Esophagus (tissue), 2 donors: ENCODE data around the gene GPD2. TPM values are rescaled to one million over a fixed set of nuclear protein-coding genes. Genes with fewer than 3 reads are reported as not detected.
A peak's percentile ranks its signal among the peaks of the same experiment; 100 is the strongest.

ENCODE experiments used
- H3K27ac ChIP-seq, 2 donors: one replicate each; pipeline ENCODE4 v1.5.1; 2013; ENCODE audit warnings: low read depth in 2 of 2, mild to moderate bottlenecking in 2 of 2, inconsistent platforms in 1 of 2, low read length in 1 of 2, moderate library complexity in 1 of 2
- H3K27me3 ChIP-seq, 2 donors: one replicate each; pipeline ENCODE4 v1.6.1; 2013; ENCODE audit warnings: low read length in 2 of 2, control low read depth in 1 of 2, mild to moderate bottlenecking in 1 of 2; ENCODE audit not compliant: insufficient read depth in 2 of 2, control insufficient read depth in 1 of 2
- H3K36me3 ChIP-seq, 2 donors: one replicate each; pipeline ENCODE4 v1.6.1; 2013; ENCODE audit warnings: low read length in 1 of 2; ENCODE audit not compliant: control insufficient read depth in 2 of 2, insufficient read depth in 2 of 2
- H3K4me1 ChIP-seq, 2 donors: one replicate each; pipeline ENCODE4 v1.6.1; 2013; ENCODE audit warnings: low read length in 1 of 2; ENCODE audit not compliant: control insufficient read depth in 2 of 2, insufficient read depth in 2 of 2
- H3K4me3 ChIP-seq, 2 donors: one replicate each; pipeline ENCODE4 v1.5.1; 2013; ENCODE audit warnings: low read length in 2 of 2, mild to moderate bottlenecking in 2 of 2, low read depth in 1 of 2, moderate library complexity in 1 of 2
- H3K9me3 ChIP-seq, 2 donors: one replicate each; pipeline ENCODE4 v1.6.1; 2013; ENCODE audit warnings: mild to moderate bottlenecking in 2 of 2, low read depth in 1 of 2, low read length in 1 of 2, moderate library complexity in 1 of 2; ENCODE audit not compliant: control insufficient read depth in 2 of 2, insufficient read depth in 1 of 2
- WGBS, 2 donors: extraction: QIAGEN DNeasy Blood & Tissue Kit; methylation state at CpG; one replicate each; pipeline ENCODE4 v1.1.7; 2013; 5-methylcytosine and 5-hydroxymethylcytosine counted together
- polyA plus RNA-seq, 2 donors: library from polyadenylated mRNA; stranded (reverse); fragments of 200-250 nt; gene quantifications; one replicate each; pipeline ENCODE4 v1.2.3, GENCODE V29; 2013
- donor health status: healthy with polysubstance abuse.
- donor health status: Bipolar disorder and iron deficiency.

GPD2 gene
- 10 to 100 TPM; 16.4 to 22.2 TPM for polyA plus RNA-seq

DNA sequence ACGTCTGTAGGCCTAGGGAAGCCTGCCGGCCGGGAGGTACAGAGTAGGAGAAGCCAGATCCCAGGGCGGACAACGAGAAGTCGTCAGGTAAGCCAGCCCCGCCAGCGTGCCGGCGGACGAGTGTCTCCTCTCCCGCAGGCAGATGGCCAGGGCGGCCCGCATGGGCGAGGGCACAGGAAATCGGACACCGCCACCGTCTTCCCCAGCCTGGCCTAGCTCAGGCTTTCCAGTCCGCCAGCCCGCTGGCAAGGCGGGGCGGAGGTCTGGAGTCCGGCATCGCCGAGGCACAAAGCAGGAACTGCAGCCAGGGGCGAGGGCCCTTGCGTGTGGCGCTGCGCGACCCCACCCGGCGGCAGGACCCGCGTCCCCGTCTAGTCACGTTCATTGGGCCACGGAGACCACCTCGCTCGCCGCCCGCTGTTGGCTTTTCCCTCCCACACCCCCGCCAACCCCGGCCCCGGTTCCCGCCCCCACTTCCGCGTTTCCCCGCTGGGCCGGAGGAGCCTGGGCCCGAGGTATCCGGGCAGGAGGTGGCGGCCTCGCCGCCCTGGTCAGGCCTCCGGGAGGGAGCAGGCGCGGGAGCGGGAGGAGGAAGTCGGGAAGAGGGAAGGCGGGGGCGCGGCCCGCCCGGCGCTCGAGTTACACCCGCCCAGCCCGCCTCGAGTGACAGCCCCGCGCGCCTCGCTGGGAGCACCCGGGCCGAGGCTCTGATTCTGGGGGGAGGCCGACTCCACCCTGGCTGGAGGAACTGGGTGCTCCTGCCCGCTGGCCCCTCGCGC is at the start of gene GPD2:
TSS of gene GPD2 (plus strand) at position 662 of the 779 bp plus-strand sequence. CDS start 39,727 bp downstream, outside the sequence.
- H3K9me3 ChIP-seq = no peaks in the 10 kb centered on the region
- H3K4me1 ChIP-seq = peaks cover 0 to 2% of the 10 kb centered on the region in 2 donors
- no peaks in the 10 kb centered on the region for H3K27me3 ChIP-seq
- H3K27ac ChIP-seq = peak within 1 kb of the TSS; percentile 95 to 96
- 1% methylated on average over 65 to 79 of the region's 79 CpGs for WGBS, 2 donors
- H3K36me3 ChIP-seq = no peaks in the 10 kb centered on the region
- H3K4me3 ChIP-seq = peak within 1 kb of the TSS; percentile 55 to 68

DNA sequence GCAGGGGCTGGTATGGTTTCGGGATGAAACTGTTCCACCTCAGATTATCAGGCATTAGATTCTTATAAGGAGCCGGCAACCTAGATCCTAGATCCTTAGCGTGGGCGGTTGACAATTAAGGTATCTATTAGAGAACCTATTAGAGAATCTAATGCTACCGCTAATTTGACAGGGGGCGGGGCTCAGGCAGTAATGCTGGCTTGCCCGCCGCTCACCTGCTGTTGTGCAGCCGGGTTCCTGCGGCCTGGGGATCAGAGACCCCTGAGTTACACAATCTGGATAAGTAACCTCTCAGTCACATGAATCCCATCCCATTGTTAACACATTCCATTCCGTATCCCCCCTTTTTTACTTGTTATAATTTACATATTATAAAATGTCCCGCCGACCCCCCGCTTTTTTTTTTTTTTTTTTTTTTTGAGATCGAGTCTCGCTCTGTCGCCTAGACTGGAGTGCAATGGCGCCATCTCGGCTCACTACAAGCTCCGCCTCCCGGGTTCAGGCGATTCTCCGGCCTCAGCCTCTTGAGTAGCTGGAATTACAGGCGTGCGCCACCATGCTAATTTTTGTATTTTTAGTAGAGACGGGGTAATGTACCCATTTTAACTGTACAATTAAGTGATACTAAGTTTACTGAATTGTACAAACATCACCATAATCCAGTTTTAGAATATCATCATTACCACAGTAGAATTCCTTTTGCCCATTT is 42.0 kb upstream of the GPD2 start:
- WGBS, 2 donors = 80 to 86% methylated on average over 25 to 26 of the region's 26 CpGs
- Histone ChIP-seq H3K4me3 (no peak overlapping the region), H3K4me1 (no peaks in the 10 kb centered on the region)

DNA sequence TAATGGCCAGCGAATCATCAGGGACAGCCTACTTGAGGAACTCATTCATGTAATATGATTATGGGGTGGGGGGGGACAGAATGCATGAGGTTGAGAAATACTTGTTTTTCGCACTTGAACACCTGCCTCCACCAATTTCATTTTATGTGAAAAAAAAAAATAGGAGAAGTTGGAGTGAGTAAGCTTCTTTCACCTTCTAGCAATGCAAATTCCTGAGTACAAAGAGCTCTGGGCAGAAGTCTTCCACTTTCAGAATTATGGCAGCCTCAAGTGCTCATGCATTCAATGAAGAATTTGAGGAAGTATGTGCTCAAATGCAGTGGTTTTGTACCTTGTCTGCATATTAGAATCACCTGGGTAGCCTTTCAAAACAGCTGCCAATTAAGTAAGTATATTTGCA is 40.1 kb upstream of the GPD2 start:
- H3K27me3 ChIP-seq = no peaks in the 10 kb centered on the region
- no peaks in the 10 kb centered on the region for H3K9me3 ChIP-seq
- H3K4me3 ChIP-seq = no peak overlapping the region
- no peak overlapping the region for H3K27ac ChIP-seq
- H3K36me3 ChIP-seq = no peaks in the 10 kb centered on the region
- 84 to 86% methylated on average over 2 of the region's 2 CpGs for WGBS, 2 donors
- H3K4me1 ChIP-seq = peaks cover 0 to 4% of the 10 kb centered on the region in 2 donors

More for the DNA sequence above, 42.0 kb upstream of the GPD2 start:
- H3K27ac ChIP-seq = no peak overlapping the region
- no peaks in the 10 kb centered on the region for H3K36me3 ChIP-seq
- no peaks in the 10 kb centered on the region for H3K9me3 ChIP-seq
- no peaks in the 10 kb centered on the region for H3K27me3 ChIP-seq

DNA sequence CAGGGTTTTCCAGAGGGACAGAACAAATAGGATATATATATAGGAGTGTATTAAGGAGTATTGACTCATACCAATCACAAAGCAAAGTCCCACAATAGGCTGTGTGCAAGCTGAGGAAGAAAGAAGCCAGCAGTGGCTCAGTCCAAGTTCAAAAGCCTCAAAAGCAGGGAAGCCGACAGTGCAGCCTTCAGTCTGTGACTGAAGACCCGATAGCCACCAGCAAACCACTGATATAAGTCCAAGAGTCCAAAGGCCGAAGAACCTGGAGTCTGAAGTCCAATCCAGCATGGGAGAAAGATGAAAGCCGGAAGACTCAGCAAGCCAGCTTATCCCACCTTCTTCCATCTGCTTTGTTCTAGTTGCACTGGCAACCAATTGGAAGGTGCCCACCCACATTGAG is 39.0 kb upstream of the GPD2 start:
- peaks cover 0 to 4% of the 10 kb centered on the region in 2 donors for H3K4me1 ChIP-seq
- no peaks in the 10 kb centered on the region for H3K27me3 ChIP-seq
- WGBS, 2 donors = 88 to 93% methylated on average over 4 of the region's 4 CpGs
- H3K9me3 ChIP-seq = no peaks in the 10 kb centered on the region
- H3K27ac ChIP-seq = no peak overlapping the region
- no peaks in the 10 kb centered on the region for H3K36me3 ChIP-seq
- no peak overlapping the region for H3K4me3 ChIP-seq

- Histone ChIP-seq H3K9me3 (no peaks in the 10 kb centered on the region), H3K27me3 (no peaks in the 10 kb centered on the region), H3K4me1 (peaks cover 0 to 4% of the 10 kb centered on the region in 2 donors), H3K4me3 (no peak overlapping the region), H3K27ac (no peak overlapping the region), H3K36me3 (no peaks in the 10 kb centered on the region)
- 82 to 85% methylated on average over 5 of the region's 5 CpGs for WGBS, 2 donors
Measured at GRCh38 chr2:156398176-156398575, 38.0 kb upstream of the GPD2 start.

- Histone ChIP-seq H3K4me3 (peak overlapping the region in 1 of 2 donors; percentile 88), H3K27me3 (no peaks in the 10 kb centered on the region), H3K9me3 (no peaks in the 10 kb centered on the region), H3K36me3 (no peaks in the 10 kb centered on the region), H3K27ac (peak overlapping the region; percentile 17 to 83), H3K4me1 (peaks cover 0 to 4% of the 10 kb centered on the region in 2 donors)
- 45 to 55% methylated on average over 10 of the region's 10 CpGs for WGBS, 2 donors
Measured at GRCh38 chr2:156399224-156399949, 36.8 kb upstream of the GPD2 start.

GRCh38 chr2:156399950-156400705 is 36.1 kb upstream of the GPD2 start:
- Histone ChIP-seq H3K36me3 (no peaks in the 10 kb centered on the region), H3K27me3 (no peaks in the 10 kb centered on the region), H3K9me3 (no peaks in the 10 kb centered on the region), H3K4me1 (peaks cover 0 to 4% of the 10 kb centered on the region in 2 donors), H3K27ac (peak overlapping the region; percentile 83 to 93), H3K4me3 (peak overlapping the region; percentile 70 to 88)
- WGBS, 2 donors = 0% methylated on average over 36 of the region's 36 CpGs

GRCh38 chr2:156400706-156401678 is 35.2 kb upstream of the GPD2 start:
- WGBS, 2 donors = 0 to 1% methylated on average over 19 of the region's 19 CpGs

More at GRCh38 chr2:156400706-156401678, 35.2 kb upstream of the GPD2 start:
- Histone ChIP-seq H3K27me3 (no peaks in the 10 kb centered on the region), H3K4me1 (peaks cover 0 to 4% of the 10 kb centered on the region in 2 donors), H3K9me3 (no peaks in the 10 kb centered on the region), H3K36me3 (no peaks in the 10 kb centered on the region), H3K4me3 (peak overlapping the region; percentile 70 to 88), H3K27ac (peak overlapping the region; percentile 59 to 85)
